Muscle of leg (tissue), 11 donors: ENCODE data around the gene C1QTNF1. TPM values are rescaled to one million over a fixed set of nuclear protein-coding genes. Genes with fewer than 3 reads are reported as not detected.
A peak's percentile ranks its signal among the peaks of the same experiment; 100 is the strongest.

ENCODE experiments used
- DNase-seq: peaks from one replicate; pipeline ENCODE4 v3.0.0; 2013
- H3K27ac ChIP-seq: one replicate; pipeline ENCODE4 v1.5.1; 2013; ENCODE audit warnings: mild to moderate bottlenecking, low read length, control low read depth
- H3K27me3 ChIP-seq: one replicate; pipeline ENCODE4 v1.6.1; 2013; ENCODE audit warnings: low read length; ENCODE audit not compliant: control insufficient read depth, insufficient read depth
- H3K36me3 ChIP-seq: one replicate; pipeline ENCODE4 v1.6.1; 2013; ENCODE audit warnings: low read length; ENCODE audit not compliant: control insufficient read depth, insufficient read depth
- H3K4me1 ChIP-seq: one replicate; pipeline ENCODE4 v1.6.1; 2013; ENCODE audit warnings: low read length; ENCODE audit not compliant: control insufficient read depth, insufficient read depth
- H3K4me3 ChIP-seq: one replicate; pipeline ENCODE4 v1.5.1; 2013; ENCODE audit warnings: low read length, control low read depth
- H3K9me3 ChIP-seq: replicated peaks from 2 replicates; pipeline ENCODE4 v1.6.1; 2013; ENCODE audit warnings: low read depth, low read length; ENCODE audit not compliant: control insufficient read depth
- WGBS: methylation state at CpG from one replicate; pipeline ENCODE4 v1.1.5; 2013; ENCODE audit warnings: missing lambda C conversion rate; ENCODE audit not compliant: insufficient coverage; 5-methylcytosine and 5-hydroxymethylcytosine counted together
- polyA plus RNA-seq, 8 donors: library from polyadenylated mRNA; unstranded; fragments of 120-200 nt; gene quantifications; one replicate each; pipeline versions ENCODE4 v1.2.1 to v1.2.3, GENCODE V29; 2013; ENCODE audit warnings: inconsistent platforms in 1 of 8, low replicate concordance in 1 of 8; ENCODE audit not compliant: insufficient read length in 8 of 8, insufficient read depth in 1 of 8
- total RNA-seq: library from RNA; stranded (reverse); fragments of 120-200 nt; gene quantifications from one replicate; pipeline ENCODE4 v1.2.4, GENCODE V29; 2013

The C1QTNF1 gene
- total and polyA plus RNA-seq, 9 donors: 3.3 to 10.9 (median 5.8) TPM

GRCh38 chr17:79006794-79007503, 17.0 kb upstream of the C1QTNF1 start:
- 82% methylated on average over 11 of the region's 19 CpGs for WGBS
- DNase-seq: no peak
- Histone ChIP-seq H3K4me1 (peaks cover 20% of the 10 kb centered on the region), H3K27me3 (no peaks in the 10 kb centered on the region), H3K9me3 (no peaks in the 10 kb centered on the region), H3K36me3 (peaks cover 13% of the 10 kb centered on the region), H3K4me3 (no peak overlapping the region), H3K27ac (no peak overlapping the region)

GRCh38 chr17:79007504-79008381, 16.2 kb upstream of the C1QTNF1 start:
- H3K4me3 ChIP-seq: no peak overlapping the region
- H3K27ac ChIP-seq: no peak overlapping the region
- peaks cover 8% of the 10 kb centered on the region for H3K36me3 ChIP-seq
- H3K27me3 ChIP-seq: no peaks in the 10 kb centered on the region
- WGBS: 86% methylated on average over 16 of the region's 21 CpGs
- H3K4me1 ChIP-seq: peaks cover 20% of the 10 kb centered on the region
- DNase-seq: no peak
- H3K9me3 ChIP-seq: no peaks in the 10 kb centered on the region

DNA sequence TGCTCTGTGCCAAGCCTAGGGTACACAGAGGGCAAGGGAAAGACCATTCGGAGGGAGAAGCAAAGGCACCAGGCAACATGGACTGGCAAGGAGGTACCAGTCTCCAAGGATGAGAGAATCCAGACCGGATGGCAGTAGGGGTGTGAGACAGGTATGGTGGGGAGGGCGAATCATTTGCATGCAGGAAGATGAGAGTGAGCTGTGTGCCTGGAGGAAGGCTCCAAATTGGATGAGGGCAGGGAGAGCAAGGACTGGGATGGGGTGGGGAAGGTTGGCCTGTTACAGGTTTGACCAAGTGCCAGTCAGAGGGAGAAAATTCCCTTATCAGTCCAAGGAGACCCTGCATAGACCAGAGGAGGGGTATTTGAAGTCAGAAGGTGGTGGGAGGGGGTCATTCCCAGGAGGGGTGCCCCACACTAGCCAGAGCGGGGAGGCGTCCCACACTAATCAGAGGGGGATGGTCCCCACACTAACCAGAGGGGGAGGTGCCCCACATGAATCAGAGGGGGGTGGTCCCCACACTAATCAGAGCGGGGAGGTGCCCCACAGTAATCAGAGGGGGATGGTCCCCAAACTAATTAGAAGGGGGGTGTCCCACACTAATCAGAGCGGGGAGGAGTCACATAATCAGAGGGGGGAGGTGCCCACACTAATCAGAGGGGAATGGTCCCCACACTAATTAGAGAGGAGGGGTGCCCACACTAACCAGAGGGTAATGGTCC, 15.1 kb upstream of the C1QTNF1 start:
- Histone ChIP-seq H3K27me3 (no peaks in the 10 kb centered on the region), H3K27ac (peak overlapping the region; percentile 71)
- 78% methylated on average over 3 of the region's 7 CpGs for WGBS

GRCh38 chr17:79009397-79010303, 14.3 kb upstream of the C1QTNF1 start, which contains the start of gene CANT1:
CANT1 (minus strand) TSS chr17:79009764; CDS start chr17:78997622, 12,142 bp downstream.
- peaks cover 20% of the 10 kb centered on the region for H3K4me1 ChIP-seq
- H3K4me3 ChIP-seq: peak within 1 kb of the TSS; percentile 89
- no peaks in the 10 kb centered on the region for H3K27me3 ChIP-seq
- DNase-seq: peak; percentile 96
- H3K36me3 ChIP-seq: peaks cover 8% of the 10 kb centered on the region
- under 1% methylated on average over 42 of the region's 73 CpGs for WGBS
- H3K9me3 ChIP-seq: no peaks in the 10 kb centered on the region
- H3K27ac ChIP-seq: peak within 1 kb of the TSS; percentile 71

More for the DNA sequence above, 15.1 kb upstream of the C1QTNF1 start:
- no peak for DNase-seq
- Histone ChIP-seq H3K4me3 (peak overlapping the region; percentile 89), H3K36me3 (peaks cover 8% of the 10 kb centered on the region), H3K4me1 (peaks cover 20% of the 10 kb centered on the region), H3K9me3 (no peaks in the 10 kb centered on the region)

GRCh38 chr17:79010304-79010646, 13.7 kb upstream of the C1QTNF1 start:
- Histone ChIP-seq H3K4me3 (peak overlapping the region; percentile 89), H3K36me3 (peaks cover 8% of the 10 kb centered on the region), H3K9me3 (no peaks in the 10 kb centered on the region), H3K4me1 (peaks cover 18% of the 10 kb centered on the region), H3K27me3 (no peaks in the 10 kb centered on the region), H3K27ac (no peak overlapping the region)
- 0% methylated on average over 2 of the region's 7 CpGs for WGBS
- DNase-seq: no peak

GRCh38 chr17:79011451-79012147, 12.4 kb upstream of the C1QTNF1 start:
- Histone ChIP-seq H3K4me1 (peaks cover 18% of the 10 kb centered on the region), H3K27ac (no peak overlapping the region), H3K36me3 (peaks cover 8% of the 10 kb centered on the region), H3K27me3 (no peaks in the 10 kb centered on the region), H3K4me3 (no peak overlapping the region), H3K9me3 (no peaks in the 10 kb centered on the region)
- no peak for DNase-seq
- WGBS: 56% methylated on average over 4 of the region's 5 CpGs

DNA sequence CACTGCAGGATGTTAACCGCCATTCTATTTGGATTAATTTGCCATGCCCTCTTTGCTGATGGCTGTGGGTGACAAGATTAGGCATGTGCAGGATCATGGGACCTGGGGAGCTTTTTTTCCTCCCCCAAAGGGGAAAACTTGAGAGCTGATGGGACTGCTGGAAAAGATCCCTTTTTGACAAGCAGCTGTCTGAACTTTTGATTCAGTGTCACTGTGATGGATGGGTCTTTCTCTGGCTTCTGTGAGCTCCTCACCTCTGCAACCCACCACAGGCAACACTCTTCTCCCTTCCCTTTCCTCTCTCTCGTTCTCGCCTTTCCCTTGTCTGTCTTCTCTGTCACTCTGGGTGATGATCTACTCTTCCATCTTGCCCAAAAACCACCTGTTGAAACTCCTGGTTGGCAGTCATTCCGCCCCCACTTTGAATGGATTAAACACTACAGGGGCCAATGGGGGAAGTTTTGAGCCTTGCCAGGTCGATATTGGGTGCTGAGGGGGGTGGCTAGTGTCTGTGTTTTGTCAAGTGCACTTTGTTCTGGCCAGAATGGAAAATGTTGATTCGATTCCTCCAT, 11.3 kb upstream of the C1QTNF1 start:
- no peaks in the 10 kb centered on the region for H3K9me3 ChIP-seq
- DNase-seq: no peak
- H3K36me3 ChIP-seq: peaks cover 5% of the 10 kb centered on the region
- no peak overlapping the region for H3K27ac ChIP-seq
- 75% methylated on average over 4 of the region's 6 CpGs for WGBS
- H3K4me1 ChIP-seq: peaks cover 18% of the 10 kb centered on the region
- no peaks in the 10 kb centered on the region for H3K27me3 ChIP-seq
- H3K4me3 ChIP-seq: no peak overlapping the region

- Histone ChIP-seq H3K36me3 (no peaks in the 10 kb centered on the region), H3K27ac (no peak overlapping the region), H3K4me1 (peaks cover 5% of the 10 kb centered on the region), H3K4me3 (no peak overlapping the region), H3K9me3 (no peaks in the 10 kb centered on the region), H3K27me3 (no peaks in the 10 kb centered on the region)
- DNase-seq: no peak
- WGBS: 79% methylated on average over 2 of the region's 2 CpGs
Measured at GRCh38 chr17:79014158-79014758, 9.7 kb upstream of the C1QTNF1 start.
